GM18526 (cell line): ENCODE measurements around the gene HMGN3.

Experiments
- POLR2A ChIP-seq: IDR thresholded peaks from 3 replicates; pipeline ENCODE4 v1.6.1; 2011; ENCODE audit not compliant: insufficient read length; ENCODE audit errors: extremely low read depth

HMGN3 gene

DNA sequence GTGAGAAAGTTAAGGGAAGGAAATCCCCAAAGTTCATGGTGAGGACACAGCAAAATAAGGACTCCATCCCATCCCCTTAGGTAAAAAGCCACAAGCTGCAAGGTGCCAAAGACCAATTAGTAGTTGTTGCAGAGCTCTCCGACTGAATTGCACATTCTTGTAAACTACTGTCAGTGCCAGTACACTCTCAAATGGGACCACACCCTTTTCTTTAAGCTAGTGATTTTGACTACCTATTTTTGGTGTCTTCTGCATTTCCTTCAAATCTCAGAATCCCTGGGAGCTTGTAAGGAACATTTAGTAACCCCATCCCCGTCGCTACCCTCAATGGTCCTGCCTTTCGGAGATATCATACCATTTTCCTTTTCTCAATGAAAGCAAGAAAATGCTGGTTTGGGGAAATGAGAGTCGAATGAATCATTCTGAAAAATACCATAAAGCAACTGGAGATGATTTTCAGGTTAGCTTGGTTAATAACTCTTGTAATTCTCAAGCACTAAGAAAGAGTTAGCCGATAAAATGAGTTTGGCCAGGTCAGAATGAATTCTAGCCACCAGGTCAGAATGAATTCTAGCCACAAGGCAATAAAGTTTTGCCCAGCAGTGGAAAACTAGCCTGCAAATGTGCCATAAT lies 5.2 kb upstream of the HMGN3 start:
- TF ChIP-seq POLR2A: no peak

DNA sequence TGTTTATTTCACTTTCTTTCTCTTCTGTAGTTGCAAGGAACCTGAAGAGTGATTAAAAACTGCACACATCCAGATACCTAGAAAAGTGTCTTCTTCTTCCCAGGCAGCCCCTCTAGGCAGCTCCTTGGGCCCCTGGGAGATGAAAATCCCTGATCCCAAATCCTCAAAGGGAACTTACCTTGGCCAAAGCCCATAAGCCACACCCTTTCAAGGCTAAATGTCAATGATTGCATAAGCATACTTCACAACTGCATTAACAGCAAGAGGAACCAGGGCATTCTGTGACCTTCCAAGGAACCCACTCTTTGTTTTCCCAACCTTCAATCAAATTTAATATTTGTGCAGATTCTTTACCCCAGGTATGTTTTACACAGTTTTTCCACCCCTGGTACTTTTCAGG lies 4.4 kb upstream of the HMGN3 start:
- no peak for TF ChIP-seq POLR2A

DNA sequence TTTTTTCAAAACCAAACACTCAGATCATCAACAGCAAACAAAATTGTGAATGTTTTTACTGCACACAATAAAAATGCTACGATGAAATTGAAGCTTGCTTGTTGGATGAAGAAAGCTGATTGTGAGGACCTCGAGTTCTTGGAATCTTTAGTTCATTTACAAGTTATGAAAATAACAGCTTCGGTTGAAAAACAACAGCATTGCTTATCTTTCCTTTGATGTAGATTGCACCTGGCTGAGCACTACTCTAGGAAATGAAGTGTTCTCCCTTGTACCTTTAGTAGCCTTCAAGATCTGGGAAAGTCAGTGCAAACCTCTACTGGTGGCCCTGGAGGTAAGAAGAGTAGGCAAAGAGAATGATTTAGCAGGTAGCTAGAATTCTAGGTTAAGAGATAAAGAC lies 2.2 kb upstream of the HMGN3 start:
- TF ChIP-seq POLR2A: no peak

DNA sequence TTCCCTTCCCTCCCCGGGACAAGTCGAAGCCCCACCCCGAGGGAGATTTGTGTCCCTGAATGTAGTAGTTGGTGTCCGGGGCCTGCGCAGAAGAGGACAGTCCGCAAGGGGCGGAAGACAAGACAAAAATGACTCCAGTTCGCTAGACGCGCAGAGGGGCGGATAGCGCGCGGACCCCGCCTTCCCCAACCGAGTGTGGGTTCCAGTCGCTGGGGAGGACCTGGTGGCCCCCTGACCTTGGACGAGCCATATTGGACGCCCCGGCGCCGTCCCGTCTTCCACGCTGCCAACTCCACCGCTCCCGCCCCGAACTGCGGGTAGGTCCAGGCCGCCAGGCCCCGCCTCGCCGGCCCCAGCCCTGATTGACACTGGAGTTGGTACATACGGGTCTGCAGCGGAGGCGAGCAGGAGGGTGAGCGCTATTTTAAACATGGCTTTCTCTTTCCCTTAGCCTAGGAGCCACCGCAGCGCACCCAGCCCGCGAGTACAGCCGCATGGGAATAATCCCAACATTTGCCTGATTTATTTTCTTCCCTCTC lies 802 bp downstream of the HMGN3 start:
- peak; percentile 63 for TF ChIP-seq POLR2A

DNA sequence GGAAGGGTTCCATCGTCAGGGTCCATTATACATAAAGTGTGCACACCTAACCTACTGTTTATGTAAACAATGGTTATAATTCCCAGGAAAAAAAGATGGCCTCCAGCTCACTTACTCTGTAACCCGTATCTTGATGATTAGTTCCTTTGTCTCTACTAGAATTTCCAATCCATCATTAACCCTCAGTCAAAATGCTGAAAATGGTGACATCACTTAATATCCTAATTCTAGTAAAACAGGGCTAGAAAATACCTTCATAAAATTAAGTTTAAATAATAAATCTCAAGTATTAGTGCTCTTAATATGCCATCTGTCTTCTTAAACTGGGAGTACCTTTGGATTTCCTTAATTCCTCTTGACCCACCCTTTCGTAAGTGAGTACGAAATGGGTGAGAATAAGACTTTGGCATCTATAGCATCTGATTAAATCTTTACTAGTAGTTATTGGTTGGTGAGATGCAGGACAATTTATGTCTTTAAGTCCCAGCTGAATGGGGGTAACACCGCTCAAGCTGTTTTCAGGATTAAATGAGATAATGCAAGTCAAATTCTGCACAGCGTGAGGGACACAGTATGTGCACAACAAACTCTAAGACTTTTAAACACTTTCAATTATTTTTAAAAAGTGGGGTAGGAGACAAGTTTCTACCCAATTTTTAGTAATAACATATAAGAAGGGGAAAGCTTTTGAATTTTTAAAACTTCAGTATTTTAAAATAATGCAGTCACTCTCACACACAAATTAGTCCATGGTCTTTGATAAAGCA lies 1.6 kb downstream of the HMGN3 start:
- TF ChIP-seq POLR2A: no peak

DNA sequence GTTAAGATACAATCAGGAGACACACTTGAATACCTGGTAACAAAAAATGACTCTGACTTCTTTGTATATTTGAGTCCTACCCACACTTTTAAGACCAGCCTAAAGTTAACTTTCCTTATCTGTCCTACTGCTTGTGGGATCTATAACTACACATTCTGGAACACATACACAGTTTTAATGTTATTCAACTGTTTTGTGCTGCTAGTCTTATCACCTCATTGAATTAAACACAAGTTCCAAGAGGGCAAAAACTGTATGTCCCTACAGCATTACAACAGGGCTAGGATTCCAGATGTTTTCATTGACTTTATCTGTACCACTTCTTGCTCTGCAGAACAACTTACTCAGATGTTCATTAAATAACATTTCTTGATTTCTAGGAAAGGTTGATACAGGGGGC lies 2.8 kb downstream of the HMGN3 start:
- no peak for TF ChIP-seq POLR2A

DNA sequence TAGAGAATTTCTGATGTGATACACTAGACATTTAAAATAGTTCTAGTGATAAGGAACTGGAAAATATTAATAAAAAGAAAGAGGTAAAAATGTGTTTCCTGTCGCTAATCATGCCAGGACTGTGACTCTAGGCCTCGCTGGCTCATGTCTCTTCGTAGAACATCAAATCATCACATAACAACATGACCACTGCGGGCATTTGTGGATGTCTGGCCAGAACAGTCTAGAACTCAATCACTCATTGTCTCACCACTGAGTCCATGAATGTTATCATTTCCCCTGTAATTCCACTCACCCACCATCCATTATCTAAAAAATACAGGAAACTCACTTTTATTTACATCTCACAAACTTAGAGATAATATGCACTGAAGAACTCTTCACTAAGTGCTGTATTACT lies 3.4 kb downstream of the HMGN3 start:
- no peak for TF ChIP-seq POLR2A

DNA sequence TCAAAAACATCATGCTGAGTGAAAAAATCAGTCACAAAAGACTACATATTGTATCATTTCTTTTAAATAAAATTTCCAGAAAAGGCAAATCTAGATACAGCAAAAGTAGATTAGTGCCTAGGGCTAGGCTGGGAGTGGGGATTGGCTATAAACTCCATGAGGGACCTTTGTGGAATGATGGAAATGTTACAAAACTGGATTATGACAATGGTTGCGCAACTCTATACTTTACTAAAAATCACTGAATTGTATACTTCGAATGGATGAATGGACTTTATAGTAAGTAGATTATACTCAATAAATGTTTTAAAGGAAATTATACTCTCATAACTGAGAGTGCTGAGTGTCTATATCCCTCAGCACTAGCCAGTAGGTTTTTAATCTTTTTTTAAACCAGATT lies 4.3 kb downstream of the HMGN3 start:
- TF ChIP-seq POLR2A: no peak

DNA sequence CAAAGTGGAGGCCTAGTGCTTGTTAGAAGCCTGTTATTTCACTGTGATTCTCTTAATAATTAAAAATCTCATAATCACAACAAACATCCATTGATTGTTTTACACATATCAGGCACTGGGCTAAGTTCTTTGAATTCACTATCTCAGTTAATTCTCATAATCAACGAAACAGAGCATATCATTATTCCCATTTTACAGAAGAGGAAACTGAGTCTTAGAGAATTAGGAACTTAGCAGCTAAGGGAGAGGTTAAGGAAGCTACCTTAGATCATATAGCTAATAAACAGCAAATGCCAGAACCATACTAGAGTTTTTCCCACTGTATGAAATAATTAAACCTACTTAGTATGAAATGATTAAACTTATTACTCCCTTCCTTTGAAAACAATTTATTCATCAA lies 7.0 kb downstream of the HMGN3 start:
- no peak for TF ChIP-seq POLR2A

DNA sequence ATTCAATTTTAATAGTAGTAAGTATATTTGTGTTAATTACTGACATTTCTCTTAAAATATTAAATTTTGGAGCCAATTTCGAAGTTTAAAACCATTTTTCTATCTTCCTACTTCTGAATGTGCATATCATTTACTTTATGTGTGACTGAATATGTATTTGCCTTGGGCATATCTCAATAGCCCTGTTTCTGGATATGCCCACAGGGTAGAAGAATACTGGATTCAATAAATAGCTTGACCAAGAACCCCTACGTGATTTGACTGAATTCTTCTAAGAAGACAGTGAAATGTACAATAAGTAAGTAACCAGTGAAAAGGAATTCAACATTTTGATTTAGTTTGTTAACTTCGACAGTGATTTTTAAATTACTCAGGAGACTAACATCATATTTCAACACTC lies 7.8 kb downstream of the HMGN3 start:
- TF ChIP-seq POLR2A: no peak

DNA sequence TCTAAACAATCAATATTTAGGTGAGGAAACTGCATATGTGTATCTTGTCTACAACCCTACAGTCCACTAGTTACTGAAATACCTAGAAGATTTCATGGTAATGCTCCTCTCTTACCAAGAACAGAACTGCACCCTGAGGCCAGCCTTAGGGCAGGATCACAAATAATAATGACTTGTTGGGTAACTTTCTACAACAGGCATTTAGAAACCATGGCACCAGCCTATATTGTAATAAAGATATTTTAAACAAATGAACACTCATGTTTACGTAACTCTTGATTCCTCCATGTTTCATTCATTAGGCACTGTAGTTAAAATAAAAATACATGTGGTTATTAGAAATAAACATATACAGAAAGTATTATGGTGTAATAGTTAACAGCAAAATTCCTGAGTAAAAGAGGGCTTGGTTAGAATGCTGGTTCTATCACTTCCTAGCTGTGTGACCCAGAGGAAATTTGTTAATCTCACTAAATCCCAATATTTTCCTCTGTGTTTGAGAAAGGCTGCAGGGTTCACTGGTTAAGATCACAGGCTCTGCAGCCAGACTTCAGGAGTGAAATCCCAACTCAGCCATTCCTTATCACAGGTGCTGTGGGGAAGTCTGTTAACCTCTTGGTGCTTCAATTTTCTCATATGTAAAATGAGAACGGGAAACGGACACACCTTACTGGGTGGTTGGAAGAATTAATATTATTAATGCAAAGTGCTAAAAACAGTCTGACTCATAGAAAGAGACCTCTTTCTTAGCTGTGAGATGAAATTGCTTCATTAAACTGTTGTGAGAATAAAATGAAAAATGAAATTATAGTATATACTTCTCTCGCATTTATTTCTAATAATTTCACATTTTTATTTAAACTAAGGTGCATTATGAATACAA lies 8.5 kb downstream of the HMGN3 start:
- TF ChIP-seq POLR2A: no peak

DNA sequence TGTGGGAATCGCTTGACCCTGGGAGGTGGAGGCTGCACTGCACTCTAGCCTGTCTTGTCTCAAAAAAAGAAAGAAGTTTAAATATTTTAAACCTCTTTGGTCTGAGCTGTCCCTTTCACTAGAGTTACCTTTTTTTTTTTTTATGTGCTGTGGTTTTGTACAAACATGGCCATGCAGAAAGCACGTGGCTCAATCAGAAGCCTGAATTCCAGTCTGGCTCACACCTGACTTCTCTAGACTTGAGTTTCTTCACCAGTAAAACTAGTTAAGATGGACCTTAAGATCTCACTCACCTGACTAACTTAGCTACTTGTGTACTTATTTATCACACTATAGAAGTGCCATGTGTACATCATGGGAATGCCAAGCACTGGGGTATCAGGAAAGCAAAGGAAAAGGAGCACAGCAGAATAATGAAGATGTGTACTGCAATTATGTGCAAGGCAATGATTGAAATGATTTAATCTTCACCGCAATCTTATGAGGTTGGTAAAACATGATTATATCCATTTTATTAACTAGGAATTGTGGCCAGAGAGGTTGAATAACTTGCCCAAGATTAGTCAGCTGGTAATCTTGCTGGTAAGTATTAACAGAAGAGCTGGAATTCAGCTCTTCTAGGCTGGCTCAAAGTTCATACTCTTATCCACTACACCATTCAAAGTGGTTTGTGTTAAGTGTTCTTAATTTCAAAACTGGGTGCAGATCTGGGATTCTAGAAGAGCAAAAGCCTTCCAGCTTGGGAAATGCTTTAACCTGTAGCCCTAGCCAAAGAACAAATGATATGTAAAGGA lies 10.7 kb downstream of the HMGN3 start:
- TF ChIP-seq POLR2A: no peak

DNA sequence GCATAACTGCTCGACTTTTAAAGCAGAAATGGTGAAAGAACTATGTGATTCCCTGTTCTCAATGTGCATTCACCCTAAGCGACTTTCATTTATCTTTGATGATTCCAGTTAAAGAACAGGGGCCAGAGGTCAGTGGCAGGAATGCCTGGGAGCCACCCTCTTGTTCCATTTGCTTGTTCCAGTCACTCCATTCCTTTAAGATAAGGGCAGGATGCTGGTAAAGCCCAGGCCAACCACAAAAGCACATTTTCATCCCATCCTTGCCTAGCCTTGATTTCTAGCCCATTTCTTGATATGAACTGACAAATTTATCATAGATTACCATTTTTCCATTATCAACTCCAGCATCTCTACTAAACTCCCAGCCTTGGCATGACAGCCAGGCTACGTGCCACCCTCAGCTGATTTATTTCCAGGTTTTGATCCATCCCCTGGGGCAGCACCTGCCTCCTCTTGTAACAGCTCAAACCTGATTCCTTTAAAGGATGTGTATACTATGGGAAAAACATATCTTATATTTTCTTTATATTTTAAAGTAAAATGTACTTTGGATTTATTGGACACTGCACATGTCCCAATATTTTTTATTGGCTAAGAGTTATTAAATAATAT lies 19.2 kb downstream of the HMGN3 start:
- TF ChIP-seq POLR2A: no peak

DNA sequence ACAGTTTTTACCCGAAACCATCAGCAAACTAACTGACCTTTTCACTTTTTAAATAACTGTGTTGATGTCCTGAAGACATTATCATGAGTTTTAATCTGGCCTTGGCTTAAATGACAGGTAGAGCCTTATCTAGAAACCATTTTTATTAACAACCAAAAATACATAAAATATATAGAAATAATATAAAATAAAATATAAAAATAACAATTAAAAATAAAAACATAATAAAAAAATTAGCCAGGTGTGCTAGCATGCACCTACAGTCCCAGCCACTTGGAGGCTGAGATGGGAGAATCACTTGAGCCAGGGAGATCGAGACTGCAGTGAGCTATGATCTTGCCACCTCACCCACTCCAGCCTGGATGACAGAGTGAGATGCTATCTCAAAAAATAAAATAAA lies 21.6 kb downstream of the HMGN3 start:
- no peak for TF ChIP-seq POLR2A
